Endometrial microvascular endothelial cells (primary cell): ENCODE results near the gene ORM1. TPM values are rescaled to one million over a fixed set of nuclear protein-coding genes. Genes with fewer than 3 reads are reported as not detected.

Experiments used
- in situ Hi-C: cut with HindIII; loops from 2 replicates; pipeline ENCODE4 v1.10.0; 2017; ENCODE audit warnings: low sequenced_read_pairs, low pct_unique_long_range_greater_than_20kb; ENCODE audit errors: inconsistent ontology term
- total RNA-seq: library from RNA; depleted of rRNA; stranded (reverse); fragments of >200 nt; gene quantifications from one replicate; pipeline ENCODE4 v1.2.3, GENCODE V29; 2015; ENCODE audit errors: inconsistent ontology term

ORM1 gene
- total RNA-seq, 1 donor from 2014 or later = not detected

DNA sequence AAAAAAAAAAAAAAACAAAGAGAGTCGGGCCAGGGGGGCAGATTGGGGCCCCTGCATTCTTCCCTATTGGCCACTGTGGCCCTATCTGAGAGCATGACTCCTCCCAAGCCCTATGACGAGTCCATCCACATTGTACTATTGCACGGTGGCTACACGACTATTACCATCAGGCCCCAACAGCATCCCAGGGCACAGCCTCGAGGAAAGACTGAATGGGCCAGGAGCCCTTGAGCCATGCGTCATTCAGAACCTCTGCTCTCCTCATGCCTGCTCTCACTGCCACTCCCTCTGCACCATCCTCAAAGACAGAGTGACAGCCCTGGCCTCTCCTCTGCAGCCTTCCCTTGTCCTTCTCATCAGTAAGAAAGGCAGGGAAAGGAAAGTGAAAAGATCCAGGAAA lies 20.2 kb upstream of the ORM1 start:
- in situ Hi-C loops = no loop called here

DNA sequence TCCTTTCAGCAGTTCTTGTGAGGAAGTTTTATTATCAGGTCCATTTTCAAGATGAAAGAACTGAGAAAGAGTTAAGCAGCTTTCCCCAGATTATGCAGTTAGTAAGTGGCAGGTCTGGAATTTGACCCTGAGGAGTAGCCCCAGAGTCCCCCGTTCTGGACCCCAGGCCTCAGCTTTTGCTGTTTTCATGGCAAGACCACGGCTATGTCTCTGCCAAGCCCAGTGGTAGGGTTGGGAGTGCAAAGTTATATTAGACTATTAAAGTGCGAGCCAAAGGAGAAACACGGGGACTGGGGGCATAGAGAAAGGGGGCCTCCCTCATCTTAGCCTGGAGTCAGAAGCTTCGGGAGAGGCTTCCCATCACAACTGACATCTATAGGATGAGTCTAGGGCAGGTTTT lies 19.3 kb upstream of the ORM1 start:
- in situ Hi-C loops = no loop called here

DNA sequence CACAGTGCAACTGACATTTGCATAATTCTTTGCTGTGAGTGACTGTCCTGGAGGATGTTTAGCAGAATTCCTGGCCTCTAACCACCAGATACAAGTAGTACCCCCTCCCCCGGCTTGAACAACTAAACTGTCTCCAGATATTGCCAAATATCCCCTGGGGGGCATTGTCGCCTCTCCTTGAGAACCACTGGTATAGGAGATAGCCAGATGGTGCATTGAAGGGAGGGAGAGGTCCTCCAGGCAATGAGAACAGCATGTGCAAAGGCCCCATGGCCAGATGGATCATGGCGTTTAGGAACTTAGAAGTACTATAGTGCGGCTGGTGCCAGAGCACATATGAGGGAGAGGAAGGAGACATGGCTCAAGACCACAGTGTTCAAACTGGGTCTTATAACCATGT lies 18.9 kb upstream of the ORM1 start:
- in situ Hi-C loops = no loop called here

DNA sequence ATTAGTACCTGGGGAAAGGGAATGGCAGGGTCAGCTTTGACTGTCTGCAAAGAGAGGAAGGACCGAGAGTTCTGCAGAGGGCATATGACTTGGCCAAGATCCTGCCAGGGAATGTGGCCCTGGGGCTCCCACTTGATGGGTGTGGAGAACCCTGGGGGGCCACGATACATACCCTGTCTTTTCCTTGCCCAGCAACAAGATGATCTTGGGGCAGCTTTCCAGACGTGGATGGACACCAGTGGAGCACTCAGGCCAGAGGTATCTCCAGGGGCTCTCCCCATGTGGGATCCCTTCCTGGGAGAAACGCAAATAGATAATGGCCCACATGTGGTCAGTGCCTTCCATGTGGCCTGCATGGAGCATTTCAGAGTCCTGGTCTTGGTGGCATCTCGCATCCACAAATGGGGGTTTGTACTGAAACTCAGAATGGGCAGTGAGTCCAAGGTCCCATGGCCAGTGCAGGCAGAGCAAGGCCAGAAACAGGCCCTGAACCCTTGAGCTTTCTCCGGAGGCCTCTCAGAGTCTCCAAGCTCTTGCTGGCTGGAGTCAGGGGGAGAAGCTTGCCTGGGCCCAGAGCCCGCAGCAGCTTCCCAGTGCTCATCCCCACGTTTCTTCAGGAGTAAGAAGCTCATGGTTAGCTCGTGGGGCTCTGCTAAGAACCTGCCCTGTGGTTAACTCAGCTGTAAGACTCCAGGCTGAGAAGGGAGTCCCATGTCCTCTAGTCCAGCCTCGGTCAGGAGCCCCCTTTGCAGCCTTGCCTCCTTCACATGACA lies 18.3 kb upstream of the ORM1 start:
- in situ Hi-C loops = no loop called here

DNA sequence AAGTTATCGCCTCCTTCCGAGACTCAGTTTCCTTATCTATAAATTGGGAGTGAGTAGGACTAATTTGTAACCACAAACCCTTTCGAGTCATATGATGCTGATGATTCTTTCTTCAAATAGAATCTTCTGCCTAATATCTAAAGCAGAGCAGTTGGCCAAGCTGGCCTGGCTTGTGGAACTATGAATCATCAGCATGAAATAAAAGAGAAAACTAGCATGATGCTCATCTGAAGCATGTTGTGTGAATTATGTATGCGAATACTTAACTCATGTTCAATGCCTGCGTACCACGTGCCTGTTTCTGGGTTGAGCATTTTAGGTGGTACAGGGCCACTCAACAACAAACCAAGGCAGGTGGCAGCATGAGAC lies 15.0 kb upstream of the ORM1 start:
- in situ Hi-C loops = no loop called here

DNA sequence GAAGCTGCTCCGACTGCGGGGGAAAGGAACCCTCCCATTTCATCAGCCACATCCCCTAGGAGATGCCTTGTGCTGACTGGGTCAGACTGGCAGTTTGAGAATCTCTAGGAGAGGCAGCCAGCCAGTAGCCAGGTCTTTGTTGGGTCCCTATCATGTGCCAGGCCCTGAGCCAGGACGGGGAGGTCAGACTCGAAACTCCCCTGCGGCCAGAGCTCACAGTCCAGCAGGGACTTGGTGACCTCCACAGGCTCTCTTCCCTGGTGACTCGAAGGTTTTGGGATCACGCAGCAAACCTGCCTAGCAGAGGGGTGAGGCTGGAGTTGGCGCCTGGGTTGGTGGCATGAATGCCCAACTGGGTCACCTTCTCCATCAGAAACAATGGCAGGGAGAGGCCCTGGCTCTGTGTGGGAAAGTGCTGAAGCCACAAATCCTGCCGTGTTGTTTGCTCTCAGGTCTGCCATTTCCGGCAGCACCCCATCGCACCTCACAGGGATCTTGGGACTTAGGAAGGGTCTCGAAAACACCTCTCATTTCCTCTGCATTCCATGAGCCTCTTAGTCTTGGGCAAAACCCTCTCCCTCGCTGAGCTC lies 14.4 kb upstream of the ORM1 start:
- in situ Hi-C loops = no loop called here

DNA sequence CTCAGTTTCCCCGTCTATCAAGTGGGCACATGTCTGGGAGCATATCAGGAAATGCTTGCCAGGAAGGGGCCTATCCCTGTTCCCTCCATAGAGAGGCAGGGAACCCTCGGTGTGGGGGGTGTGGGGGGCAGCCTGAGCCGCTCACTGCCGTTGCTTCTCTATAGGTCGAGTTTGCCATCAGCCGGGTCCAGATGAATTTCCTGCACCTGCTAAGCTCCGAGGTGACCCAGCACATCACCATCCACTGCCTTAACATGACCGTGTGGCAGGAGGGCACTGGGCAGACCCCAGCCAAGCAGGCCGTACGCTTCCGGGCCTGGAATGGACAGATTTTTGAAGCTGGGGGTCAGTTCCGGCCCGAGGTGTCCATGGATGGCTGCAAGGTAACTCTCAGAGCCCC lies 13.8 kb upstream of the ORM1 start:
- in situ Hi-C loops = no loop called here

DNA sequence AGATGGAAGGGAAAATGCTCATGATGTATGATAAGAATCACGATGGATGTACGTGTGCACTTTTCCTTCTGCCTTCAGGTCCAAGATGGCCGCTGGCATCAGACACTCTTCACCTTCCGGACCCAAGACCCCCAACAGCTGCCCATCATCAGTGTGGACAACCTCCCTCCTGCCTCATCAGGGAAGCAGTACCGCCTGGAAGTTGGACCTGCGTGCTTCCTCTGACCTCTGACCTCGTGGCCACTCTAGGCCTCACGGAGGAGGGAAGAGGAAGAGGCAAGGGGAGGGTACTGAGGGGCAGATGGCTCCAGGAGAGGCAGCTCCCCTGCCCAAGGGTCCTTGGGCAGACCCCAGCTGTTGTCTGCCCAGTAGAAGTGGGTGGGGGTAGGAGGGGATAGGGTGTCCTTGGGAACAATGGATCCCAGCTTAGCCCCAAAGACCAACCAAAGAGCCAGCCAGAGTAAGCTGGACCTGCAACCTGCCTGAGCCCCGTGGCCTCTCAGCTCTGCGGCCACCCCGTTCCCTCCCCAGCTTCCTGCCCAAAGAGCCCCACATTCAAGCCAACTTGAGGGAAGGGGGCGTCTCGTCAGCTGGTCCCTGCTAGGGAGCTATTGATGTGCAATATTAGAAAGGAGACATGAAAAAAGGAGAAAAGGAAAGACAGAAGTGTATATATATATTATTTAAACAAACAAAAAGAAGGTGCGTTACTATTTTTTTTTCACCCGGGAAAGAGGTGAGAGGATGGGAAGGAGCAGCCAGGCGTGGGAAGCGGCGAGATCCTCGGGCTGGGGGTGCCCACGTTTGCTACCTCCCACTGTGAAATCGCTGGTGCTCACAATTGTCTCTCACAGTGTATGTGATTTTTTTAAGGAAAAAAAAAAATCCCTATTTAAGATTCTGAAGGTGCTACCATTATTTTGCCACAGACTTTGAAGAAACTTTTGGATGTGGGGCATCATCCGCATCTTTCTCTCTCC lies 12.1 kb upstream of the ORM1 start:
- in situ Hi-C loops = no loop called here

DNA sequence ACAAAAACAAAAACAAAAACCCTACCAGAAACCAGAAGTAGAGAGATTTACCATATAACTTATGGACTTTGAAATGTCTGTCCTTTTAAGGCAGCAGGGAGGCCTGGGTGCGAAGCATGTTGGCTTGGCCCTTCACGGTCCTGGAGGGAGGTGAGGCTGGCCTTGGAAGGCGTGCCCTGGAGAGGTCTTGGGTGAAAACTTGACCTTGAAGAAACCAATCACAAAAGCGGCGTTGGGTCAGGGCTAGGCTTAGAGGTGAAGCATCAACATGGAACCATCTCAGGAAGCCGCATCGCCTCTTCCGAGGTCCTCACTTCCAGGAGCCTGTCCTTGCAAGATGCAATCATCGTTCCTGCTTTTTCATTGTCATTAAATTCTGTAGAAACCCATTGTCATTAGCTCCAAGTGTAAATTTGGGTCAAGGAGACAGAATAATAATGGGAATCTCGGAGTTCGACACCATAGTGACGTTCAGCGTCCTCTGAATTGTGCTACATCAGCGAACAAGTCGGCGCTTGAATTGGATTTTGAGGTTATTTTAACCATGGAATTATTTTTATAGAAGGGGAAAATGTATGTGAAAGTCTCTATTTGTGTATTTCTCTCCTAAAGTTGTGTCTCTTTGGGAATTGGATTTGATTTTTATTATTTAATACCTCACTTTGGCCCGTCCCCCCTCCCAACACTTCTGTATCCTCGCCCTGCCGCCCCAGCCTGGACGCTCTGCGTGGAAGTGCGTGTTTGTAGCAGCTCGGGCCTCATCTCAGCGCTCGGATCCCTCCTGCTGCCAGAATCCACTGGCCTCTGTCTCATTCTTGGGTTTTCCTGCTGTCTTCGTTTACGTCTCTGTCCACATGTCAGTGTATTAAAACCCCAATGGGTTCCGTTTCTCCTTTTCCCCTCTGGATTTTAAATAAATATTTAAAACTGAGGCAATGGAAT lies 11.1 kb upstream of the ORM1 start:
- in situ Hi-C loops = no loop called here

DNA sequence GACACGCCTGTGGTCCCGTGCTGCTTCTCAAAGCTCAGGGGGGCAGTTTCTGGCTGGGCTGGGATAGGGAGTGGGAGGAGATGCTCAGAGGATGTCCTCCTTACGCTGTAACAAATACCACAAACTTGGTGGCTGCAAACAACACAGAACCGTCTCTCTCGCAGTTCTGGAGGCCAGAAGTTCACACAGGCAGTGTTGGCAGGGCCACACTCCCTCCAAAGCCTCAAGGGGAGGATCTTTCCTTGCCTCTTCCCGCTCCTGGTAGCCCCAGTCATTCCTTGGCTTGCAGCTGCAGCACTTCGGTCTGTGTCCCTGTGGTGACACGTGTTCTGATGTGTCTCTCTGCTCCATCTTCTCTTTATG lies 10.4 kb upstream of the ORM1 start:
- in situ Hi-C loops = no loop called here

DNA sequence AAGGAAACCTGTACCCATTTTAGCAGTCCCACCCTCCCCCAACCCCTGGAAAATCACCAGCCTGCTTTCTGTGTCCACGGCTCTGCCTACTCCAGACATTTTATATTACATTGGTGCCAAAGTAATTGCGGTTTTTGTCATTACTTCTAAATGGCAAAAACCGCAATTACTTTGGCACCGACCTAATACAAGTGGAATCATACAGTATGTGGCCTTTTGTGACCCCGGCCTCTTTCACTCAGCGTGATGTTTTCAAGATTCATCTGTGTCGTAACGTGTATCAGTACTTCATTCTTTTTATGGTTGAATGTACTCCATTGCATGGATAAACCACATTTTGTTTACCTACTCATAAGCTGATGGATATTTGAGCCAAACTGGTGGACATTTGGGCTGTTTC lies 9.7 kb upstream of the ORM1 start:
- in situ Hi-C loops = no loop called here

DNA sequence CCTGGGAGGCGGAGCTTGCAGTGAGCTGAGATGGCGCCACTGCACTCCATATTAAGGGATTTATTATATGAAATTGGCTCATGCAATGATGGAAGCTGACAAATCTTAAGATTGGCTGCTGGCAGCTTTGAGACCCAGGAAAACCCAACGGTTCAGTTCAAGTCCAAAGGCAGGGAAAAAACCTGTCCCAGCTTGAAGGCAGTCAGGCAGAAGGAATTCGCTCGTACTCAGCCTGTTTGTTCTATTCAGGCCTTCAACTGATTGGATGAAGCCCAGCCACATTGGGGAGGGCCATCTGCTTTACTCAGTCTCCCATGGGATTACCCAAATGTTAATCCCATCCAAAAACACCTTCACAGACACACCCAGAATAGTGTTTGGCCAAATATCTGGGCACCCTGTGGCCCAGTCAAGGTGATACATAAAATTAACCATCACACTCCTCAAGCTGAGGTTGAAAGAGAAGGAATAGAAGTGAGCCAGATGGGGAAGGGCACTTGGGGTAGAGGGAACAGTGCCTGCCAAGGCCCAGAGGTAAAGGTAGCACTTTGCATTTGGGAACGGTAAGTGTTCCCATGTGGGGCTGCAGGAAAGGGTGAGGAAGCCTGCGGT lies 8.5 kb upstream of the ORM1 start:
- in situ Hi-C loops = no loop called here

DNA sequence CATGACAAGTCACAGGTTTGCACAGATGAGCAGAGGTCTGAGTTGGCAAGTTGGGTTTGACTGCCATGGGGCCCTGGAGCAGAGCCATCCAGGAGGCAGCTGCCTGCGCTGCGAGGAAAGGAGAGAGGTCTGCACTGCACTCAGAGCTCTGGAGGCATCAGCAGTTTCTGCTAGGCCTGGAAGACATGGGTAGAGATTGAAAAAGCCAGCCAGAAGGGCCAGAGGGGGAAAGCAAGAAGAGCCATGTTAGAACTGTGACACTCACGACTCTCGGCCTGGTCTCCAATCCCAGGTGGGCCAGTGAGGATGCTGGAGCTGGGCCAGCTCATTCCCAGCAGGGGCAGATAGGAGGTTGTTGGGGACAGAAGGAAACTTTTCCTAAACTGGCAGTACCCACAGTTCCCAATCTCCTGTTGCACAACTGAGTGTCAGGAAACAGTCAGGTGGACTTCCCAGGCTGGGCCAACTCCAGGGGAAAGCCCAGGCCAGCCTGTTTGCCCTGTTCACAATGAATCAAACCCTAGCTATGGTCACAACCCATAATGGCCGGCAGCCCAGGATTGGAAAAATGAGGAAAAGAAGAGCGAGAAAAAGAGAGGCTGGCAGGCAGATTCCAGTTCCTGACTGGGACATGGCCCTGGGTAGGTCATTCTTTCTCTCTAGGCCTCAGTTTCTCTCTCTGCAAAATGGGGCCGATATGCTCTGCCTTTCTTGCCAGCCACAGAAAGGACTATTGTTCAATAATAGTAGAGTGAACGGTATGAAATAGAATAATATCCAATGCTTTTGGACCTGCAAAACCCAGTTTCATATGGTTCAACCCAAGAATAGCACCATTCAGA lies 7.8 kb upstream of the ORM1 start:
- in situ Hi-C loops = no loop called here

DNA sequence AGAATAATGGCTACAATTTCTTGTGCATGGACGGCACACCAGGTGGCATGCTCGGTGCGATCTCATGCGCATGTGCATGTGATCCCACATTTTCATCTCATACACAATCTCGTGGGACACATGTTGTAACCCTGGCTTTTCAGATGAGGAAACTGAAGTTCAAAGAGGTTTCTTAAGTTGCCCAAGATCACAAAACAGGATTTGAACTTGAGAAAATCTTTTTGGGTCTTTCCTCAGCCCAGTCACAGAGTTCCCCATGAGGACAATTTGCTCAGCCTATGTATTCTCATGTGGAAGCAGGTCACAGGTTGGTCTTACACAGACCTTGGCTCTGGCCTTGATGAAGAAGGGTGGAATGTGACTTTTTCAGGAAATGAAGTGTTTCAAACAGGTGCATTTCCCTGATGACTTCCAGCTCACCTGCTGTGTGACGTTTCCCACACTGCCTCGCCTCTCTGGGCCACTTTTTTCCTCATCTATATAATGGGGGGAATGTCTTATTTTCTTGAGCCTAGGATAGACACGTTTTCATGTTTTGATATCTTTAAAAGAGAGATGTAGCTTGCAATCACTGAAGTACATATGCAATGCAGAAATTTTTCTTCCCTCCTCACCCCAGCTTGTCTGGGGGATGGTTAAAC lies 7.1 kb upstream of the ORM1 start:
- in situ Hi-C loops = no loop called here

DNA sequence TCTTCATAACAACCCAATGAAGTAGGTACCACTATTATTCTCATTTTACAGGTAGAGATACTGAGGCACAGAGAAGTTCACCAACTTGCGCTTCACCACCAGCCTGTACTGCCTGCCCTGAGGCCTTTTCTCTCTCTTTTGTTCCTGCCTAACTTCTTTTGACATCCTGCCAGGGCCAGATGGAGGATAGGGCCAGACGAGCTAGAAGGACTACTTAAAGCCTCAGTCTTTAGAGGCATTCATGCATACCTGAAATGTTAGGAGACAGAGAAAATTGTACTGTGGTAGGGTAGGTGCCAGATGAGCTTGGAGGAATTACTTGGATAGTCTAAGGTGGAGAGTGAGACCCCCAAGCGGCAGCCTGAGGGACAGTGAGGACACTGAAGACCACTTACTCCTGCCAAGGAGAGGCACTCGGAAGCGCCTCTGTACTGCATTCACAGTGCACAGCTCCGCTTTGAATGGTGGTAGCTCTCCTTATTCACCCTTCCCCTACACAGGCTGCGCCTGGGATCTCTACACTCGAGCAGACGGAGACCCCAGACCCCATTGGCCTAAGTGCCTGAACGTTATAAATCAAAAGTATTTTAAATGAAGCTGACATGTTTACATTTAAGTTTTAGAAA lies 6.2 kb upstream of the ORM1 start:
- in situ Hi-C loops = no loop called here

DNA sequence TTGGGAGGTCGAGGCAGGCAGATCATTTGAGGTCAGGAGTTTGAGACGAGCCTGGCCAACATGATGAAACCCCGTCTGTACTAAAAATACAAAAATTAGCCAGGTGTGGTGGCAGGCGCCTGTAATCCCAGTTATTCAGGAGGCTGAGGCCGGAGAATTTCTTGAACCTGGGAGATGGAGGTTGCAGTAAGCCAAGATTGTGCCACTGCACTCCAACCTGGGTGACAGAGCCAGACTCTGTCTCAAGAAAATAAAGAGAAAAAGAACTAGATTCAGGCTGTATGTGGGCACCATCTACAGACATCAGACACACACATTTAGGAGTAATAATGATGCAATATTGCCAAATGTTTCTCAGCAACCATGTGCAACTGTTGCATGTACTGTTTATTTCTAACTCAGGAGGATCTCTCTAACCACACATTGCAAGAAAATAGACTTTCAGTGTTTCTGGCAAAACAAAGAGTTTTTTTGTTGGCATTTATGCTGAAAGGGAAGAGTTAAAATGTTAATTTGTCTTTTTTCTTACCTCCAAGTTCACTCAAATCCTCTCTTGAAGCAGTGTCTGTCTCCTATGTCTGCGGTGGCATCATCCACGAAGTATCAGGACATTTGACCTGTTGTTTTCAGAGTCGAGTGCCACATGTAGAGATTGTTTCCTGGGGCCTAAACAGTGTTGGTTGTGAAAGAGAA lies 5.1 kb upstream of the ORM1 start:
- in situ Hi-C loops = no loop called here
